Measurements from ENCODE around the gene JAKMIP2.

- TF ChIP-seq CTCF (IDR thresholded peaks at IDR 0.05; ENCODE audit: insufficient read depth, low read length, poor library complexity, severe bottlenecking) (no peak), EZH2phosphoT487 (conservative IDR thresholded peaks at IDR 0.05; ENCODE audit: low read length) (no peak)
Observed at GRCh38 chr5:147617711-147618350, 164.7 kb downstream of the JAKMIP2 start.

Measured in SU-DHL-6 (cell line).